ENCODE results near the gene KIAA1217. TPM values are rescaled to one million over a fixed set of nuclear protein-coding genes. Genes with fewer than 3 reads are reported as not detected.

The KIAA1217 gene
- total and polyA plus RNA-seq, 2 of the 8 experiments (the other 6 are each of a cell fraction or from before 2014, with no cell fraction given) = 4.5 to 15.6 TPM

GRCh38 chr10:24408365-24408764, 199.4 kb downstream of the KIAA1217 start:
- 89% methylated on average over 2 of the region's 2 CpGs; no CpG with 5 or more reads in 1 of the 2 experiments for WGBS, 2 experiments (ENCODE audit: extremely low coverage in 1 of 2, insufficient coverage in 1 of 2, insufficient read length in 1 of 2, insufficient replicate concordance in 2 of 2, low coverage in 1 of 2, low lambda C conversion rate in 2 of 2, missing lambda C conversion rate in 1 of 2)
- no peak overlapping the region for H3K14ac ChIP-seq (ENCODE audit: insufficient read length)
- H3K79me1 ChIP-seq (ENCODE audit: low read depth, low read length) = no peaks in the 10 kb centered on the region
- no peak overlapping the region for H4K5ac ChIP-seq (ENCODE audit: insufficient read length, low read depth, low read length)
- no peak overlapping the region for H2BK5ac ChIP-seq (ENCODE audit: low read depth, low read length)
- POLR2A ChIA-PET (ENCODE audit: partially characterized antibody) = no interaction called here
- H3K36me3 ChIP-seq (ENCODE audit: control insufficient read depth in 2 of 4, insufficient read depth in 4 of 4, low read length in 3 of 4) = no peaks in the 10 kb centered on the region; a peak in 1 of 8 replicates
- H3K18ac ChIP-seq (ENCODE audit: extremely low read depth, low read length) = no peak overlapping the region
- H3K4ac ChIP-seq (replicated peaks; ENCODE audit: insufficient read length, low read depth, low read length) = no peak overlapping the region
- H2BK20ac ChIP-seq (ENCODE audit: low read length) = no peak overlapping the region
- H3K56ac ChIP-seq (replicated peaks; ENCODE audit: insufficient read length, low read depth, low read length) = no peak overlapping the region
- H2AFZ ChIP-seq (ENCODE audit: low read length) = no peak overlapping the region
- no peak overlapping the region for H3K27ac ChIP-seq (ENCODE audit: low read depth, low read length)
- DNase-seq (ENCODE audit: low read depth in 1 of 2, low spot score in 2 of 2) (no peak), FAIRE-seq (no peak)
- H4K20me1 ChIP-seq (replicated peaks in 1 of 2; ENCODE audit: control insufficient read depth in 1 of 2, insufficient read depth in 2 of 2, low read length in 2 of 2) = no peaks in the 10 kb centered on the region
- H3K79me2 ChIP-seq (ENCODE audit: control insufficient read depth in 1 of 2, insufficient read depth in 2 of 2, low read length in 2 of 2) = no peaks in the 10 kb centered on the region
- no peak overlapping the region for H2AK5ac ChIP-seq (ENCODE audit: low read depth, low read length)
- no peaks in the 10 kb centered on the region for H3K23me2 ChIP-seq (ENCODE audit: low read depth, low read length)
- H3K9ac ChIP-seq (replicated peaks in 1 of 4; ENCODE audit: extremely low read depth in 1 of 4, low read depth in 3 of 4, low read length in 3 of 4) = no peak overlapping the region
- no peaks in the 10 kb centered on the region for H3K4me1 ChIP-seq (replicated peaks in 1 of 4; ENCODE audit: control insufficient read depth in 3 of 4, insufficient read depth in 4 of 4, low read length in 3 of 4)
- H3K27me3 ChIP-seq (replicated peaks in 1 of 4; ENCODE audit: control insufficient read depth in 3 of 4, extremely low read depth in 1 of 4, insufficient read depth in 3 of 4, low read length in 3 of 4) = no peaks in the 10 kb centered on the region
- no peak overlapping the region for H3K23ac ChIP-seq (ENCODE audit: insufficient read length)
- H2BK15ac ChIP-seq (ENCODE audit: low read length) = no peak overlapping the region
- H2BK120ac ChIP-seq (replicated peaks; ENCODE audit: low read depth, low read length) = no peak overlapping the region
- no peak overlapping the region for H4K8ac ChIP-seq (ENCODE audit: extremely low read depth, insufficient read depth, low read length)
- no peak overlapping the region for H3K4me3 ChIP-seq (ENCODE audit: extremely low read depth in 1 of 4, insufficient read depth in 2 of 4, low read depth in 3 of 4, low read length in 4 of 4)
- peaks cover 1 to 5% of the 10 kb centered on the region in 2 experiments; a peak in 2 of 4 replicates for H3K9me3 ChIP-seq (ENCODE audit: insufficient read depth in 2 of 2, low read depth in 1 of 2, low read length in 1 of 2)
- H3K4me2 ChIP-seq (ENCODE audit: insufficient read depth in 1 of 2, low read depth in 2 of 2, low read length in 2 of 2) = no peak overlapping the region
- no peak overlapping the region for H4K91ac ChIP-seq (replicated peaks; ENCODE audit: insufficient read length, low read length)
- H2BK12ac ChIP-seq (ENCODE audit: low read depth, low read length) = no peak overlapping the region
- CTCF ChIA-PET (ENCODE audit: partially characterized antibody) = interaction anchor here (1.1 to 3.4 kb wide), 3 partner anchors 9 to 111 kb away, joined by 3 to 9 read pairs (median 5); no protein-coding TSS in a partner anchor
- no peak for TF ChIP-seq GTF2F1 (IDR thresholded peaks at IDR 0.05; ENCODE audit: borderline replicate concordance, low read depth, low read length)
- TF ChIP-seq RAD21 (IDR thresholded peaks at IDR 0.05 in 1 of 2, conservative IDR thresholded peaks at IDR 0.05 in 1 of 2; ENCODE audit: low read depth in 2 of 2, low read length in 2 of 2) = no peak
- no peak for TF ChIP-seq SRF (IDR thresholded peaks at IDR 0.05; ENCODE audit: low read depth, low read length)
- TF ChIP-seq CEBPB (IDR thresholded peaks at IDR 0.05; ENCODE audit: low read depth, low read length) = no peak
- no peak for TF ChIP-seq SUZ12 (IDR thresholded peaks at IDR 0.05; ENCODE audit: low read length)
- no peak for TF ChIP-seq SP1 (IDR thresholded peaks at IDR 0.05; ENCODE audit: low read depth, low read length)
- TF ChIP-seq ATF2 (IDR thresholded peaks at IDR 0.05; ENCODE audit: low read length) = no peak
- TF ChIP-seq RXRA (IDR thresholded peaks at IDR 0.05; ENCODE audit: insufficient read depth, low read depth, low read length) = no peak
- TF ChIP-seq EGR1 (IDR thresholded peaks at IDR 0.05; ENCODE audit: borderline replicate concordance, low read depth, low read length) = no peak
- no peak for TF ChIP-seq TAF7 (optimal IDR thresholded peaks at IDR 0.05; ENCODE audit: borderline replicate concordance, low read depth, low read length)
- no peak for TF ChIP-seq EP300 (IDR thresholded peaks at IDR 0.05; ENCODE audit: borderline replicate concordance in 1 of 2, low read depth in 2 of 2, low read length in 2 of 2)
- no peak for TF ChIP-seq SIN3A (conservative IDR thresholded peaks at IDR 0.05 in 1 of 2, IDR thresholded peaks at IDR 0.05 in 1 of 2; ENCODE audit: low read depth in 1 of 2, low read length in 2 of 2)

Measured in H1 (cell line).